Liver (tissue), 3 donors: ENCODE data around the gene KRTAP4-11.

Experiments
- CTCF ChIP-seq: fragments of 150-350 bp; IDR thresholded peaks from 2 replicates; pipeline ENCODE4 v1.5.1; 2017; ENCODE audit warnings: improper control_type of control experiment, low read depth, low read length; ENCODE audit not compliant: missing input control
- GABPA ChIP-seq, 2 donors: IDR thresholded peaks in 1 of 2; conservative IDR thresholded peaks in 1 of 2; 2 replicates each; pipeline ENCODE4 v1.6.1; 2016; ENCODE audit warnings: antibody characterized with exemption in 2 of 2, mild to moderate bottlenecking in 1 of 2, moderate library complexity in 1 of 2
- JUND ChIP-seq, 2 donors: IDR thresholded peaks; 2 replicates each; pipeline ENCODE4 v1.6.1; 2016; ENCODE audit warnings: antibody characterized with exemption in 2 of 2
- donor health status: healthy.
- donor health status: healthy.

GRCh38 chr17:41118721-41119120 is 548 bp upstream of the KRTAP4-11 start:
- TF ChIP-seq CTCF (no peak), GABPA (IDR thresholded peaks at IDR 0.05 in 1 of 2, conservative IDR thresholded peaks at IDR 0.05 in 1 of 2) (no peak), JUND (IDR thresholded peaks at IDR 0.05) (no peak)
